Thymus (tissue), 11 donors: ENCODE measurements around the gene ZBTB7C. TPM values are rescaled to one million over a fixed set of nuclear protein-coding genes. Genes with fewer than 3 reads are reported as not detected.

Experiments used
- DNase-seq, 9 donors: peaks; one replicate each; pipeline ENCODE4 v3.0.0-alpha.2; 2013; ENCODE audit warnings: low spot score in 9 of 9, low read depth in 6 of 9, missing footprints in 1 of 9
- H3K27ac ChIP-seq, 2 donors: one replicate each; pipeline ENCODE4 v1.5.1; 2013; ENCODE audit warnings: control low read depth in 1 of 2, low read depth in 1 of 2, low read length in 1 of 2, mild to moderate bottlenecking in 1 of 2, moderate library complexity in 1 of 2
- H3K27me3 ChIP-seq, 2 donors: one replicate each; pipeline ENCODE4 v1.5.1; 2013; ENCODE audit warnings: low read length in 1 of 2; ENCODE audit not compliant: control insufficient read depth in 2 of 2, insufficient read depth in 1 of 2
- H3K36me3 ChIP-seq, 2 donors: one replicate each; pipeline ENCODE4 v1.5.1; 2013; ENCODE audit warnings: low read length in 1 of 2, mild to moderate bottlenecking in 1 of 2, moderate library complexity in 1 of 2; ENCODE audit not compliant: control insufficient read depth in 2 of 2, insufficient read depth in 2 of 2
- H3K4me1 ChIP-seq, 2 donors: one replicate each; pipeline ENCODE4 v1.5.1; 2013; ENCODE audit warnings: low read length in 2 of 2; ENCODE audit not compliant: control insufficient read depth in 2 of 2, insufficient read depth in 2 of 2
- H3K4me3 ChIP-seq, 2 donors: one replicate each; pipeline ENCODE4 v1.5.1; 2013; ENCODE audit warnings: low read length in 2 of 2, control low read depth in 1 of 2, mild to moderate bottlenecking in 1 of 2
- H3K9me3 ChIP-seq, 2 donors: one replicate each; pipeline ENCODE4 v1.5.1; 2013; ENCODE audit warnings: low read length in 1 of 2, mild to moderate bottlenecking in 1 of 2; ENCODE audit not compliant: control insufficient read depth in 2 of 2, insufficient read depth in 1 of 2
- WGBS: extraction: QIAGEN DNeasy Blood & Tissue Kit; methylation state at CpG from one replicate; pipeline ENCODE4 v1.1.7; 2013; 5-methylcytosine and 5-hydroxymethylcytosine counted together
- polyA plus RNA-seq: library from polyadenylated mRNA; stranded (reverse); fragments of 200-250 nt; gene quantifications from one replicate; pipeline ENCODE4 v1.2.3, GENCODE V29; 2013
- total RNA-seq: library from RNA; stranded (reverse); fragments of 120-200 nt; gene quantifications from one replicate; pipeline ENCODE4 v1.2.4, GENCODE V29; 2013
- donor health status: healthy.

Gene ZBTB7C
- total and polyA plus RNA-seq, 2 donors, result 0.14 to 0.73 TPM

GRCh38 chr18:48026216-48026615 is 383.0 kb downstream of the ZBTB7C start:
- Histone ChIP-seq H3K36me3 (no peaks in the 10 kb centered on the region), H3K9me3 (no peaks in the 10 kb centered on the region), H3K27me3 (no peaks in the 10 kb centered on the region), H3K4me1 (peaks cover 0 to 11% of the 10 kb centered on the region in 2 donors), H3K4me3 (no peak overlapping the region), H3K27ac (no peak overlapping the region)
- DNase-seq, result no peak
- WGBS, result 97% methylated on average over 8 of the region's 8 CpGs

DNA sequence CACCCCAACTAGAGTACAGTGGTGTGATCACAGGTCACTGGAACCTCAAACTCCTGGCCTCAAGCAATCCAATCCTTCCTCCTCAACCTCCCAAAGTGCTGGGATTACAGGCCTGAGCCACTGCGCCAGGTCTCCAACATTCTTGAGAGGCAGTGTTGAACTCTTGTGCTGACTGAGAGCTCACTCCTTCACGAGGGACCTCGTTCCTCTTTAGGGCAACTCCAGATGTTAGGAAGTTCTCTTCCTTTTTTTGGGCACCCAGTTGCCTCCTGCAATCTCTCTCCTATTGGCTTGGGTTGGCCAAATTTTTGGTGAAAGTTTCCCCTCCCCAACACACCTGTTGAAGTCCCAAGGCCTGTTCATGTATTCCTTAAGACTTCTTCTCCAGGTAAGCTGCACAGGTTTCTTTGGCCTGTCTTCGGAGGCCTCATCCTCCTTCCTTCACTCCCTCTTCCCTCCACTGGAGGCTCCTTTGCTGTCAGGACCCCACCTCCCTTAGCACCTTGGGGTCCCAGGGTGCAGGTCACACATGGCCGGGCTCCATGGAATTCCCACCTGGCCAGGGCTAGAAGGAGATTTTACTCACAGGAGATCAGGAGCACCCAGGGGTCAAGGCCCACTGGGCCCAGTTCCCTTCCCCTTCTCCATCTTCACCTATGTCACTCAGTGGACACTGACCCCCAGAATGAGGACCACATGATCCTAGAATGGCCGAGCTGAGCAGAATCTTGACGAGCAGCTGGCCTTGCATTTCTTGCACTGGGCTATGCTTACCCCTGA is 384.1 kb downstream of the ZBTB7C start:
- Histone ChIP-seq H3K4me3 (no peak overlapping the region), H3K9me3 (no peaks in the 10 kb centered on the region), H3K4me1 (peaks cover 2 to 15% of the 10 kb centered on the region in 2 donors), H3K27ac (no peak overlapping the region), H3K27me3 (no peaks in the 10 kb centered on the region), H3K36me3 (no peaks in the 10 kb centered on the region)
- no peak for DNase-seq
- WGBS, result 93% methylated on average over 7 of the region's 7 CpGs

GRCh38 chr18:48024009-48024512 is 385.1 kb downstream of the ZBTB7C start:
- WGBS, result 83% methylated on average over 4 of the region's 4 CpGs

GRCh38 chr18:48023334-48024008 is 385.7 kb downstream of the ZBTB7C start:
- no peaks in the 10 kb centered on the region for H3K27me3 ChIP-seq
- no peak overlapping the region for H3K27ac ChIP-seq
- peak in 1 of 9 donors; percentile 51 for DNase-seq
- no peaks in the 10 kb centered on the region for H3K36me3 ChIP-seq
- H3K4me1 ChIP-seq, result peaks cover 7 to 24% of the 10 kb centered on the region in 2 donors
- no peaks in the 10 kb centered on the region for H3K9me3 ChIP-seq
- 61% methylated on average over 9 of the region's 9 CpGs for WGBS
- no peak overlapping the region for H3K4me3 ChIP-seq

More at GRCh38 chr18:48024009-48024512, 385.1 kb downstream of the ZBTB7C start:
- Histone ChIP-seq H3K4me3 (no peak overlapping the region), H3K27ac (no peak overlapping the region), H3K9me3 (no peaks in the 10 kb centered on the region), H3K36me3 (no peaks in the 10 kb centered on the region), H3K27me3 (no peaks in the 10 kb centered on the region), H3K4me1 (peaks cover 7 to 24% of the 10 kb centered on the region in 2 donors)
- DNase-seq, result no peak

- Histone ChIP-seq H3K4me1 (peaks cover 7 to 27% of the 10 kb centered on the region in 2 donors), H3K27me3 (no peaks in the 10 kb centered on the region), H3K9me3 (no peaks in the 10 kb centered on the region), H3K27ac (no peak overlapping the region), H3K4me3 (no peak overlapping the region), H3K36me3 (no peaks in the 10 kb centered on the region)
- peak in 6 of 9 donors; percentile 36 to 82 (median 58) for DNase-seq
- WGBS, result 70% methylated on average over 16 of the region's 16 CpGs
Observed at GRCh38 chr18:48022531-48023329, 386.5 kb downstream of the ZBTB7C start.

DNA sequence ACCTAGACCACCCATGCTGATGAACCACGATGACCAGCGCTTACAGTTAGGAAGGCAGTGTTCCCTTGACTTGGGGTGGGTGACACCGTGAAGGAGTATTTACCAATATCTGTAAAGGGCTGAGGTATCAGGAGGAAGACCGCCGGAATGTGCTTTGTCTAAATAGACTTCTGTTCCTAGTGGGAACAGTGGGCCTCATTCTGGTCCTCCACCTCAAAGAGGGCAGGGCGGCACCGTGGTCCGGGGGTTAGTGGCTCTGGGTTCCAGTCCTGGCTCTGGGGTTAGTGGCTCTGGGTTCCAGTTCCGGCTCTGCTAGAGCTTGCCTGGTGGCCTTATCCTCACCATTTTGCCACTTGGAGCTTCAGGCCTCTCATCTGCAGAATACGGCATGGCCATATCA is 387.2 kb downstream of the ZBTB7C start:
- no peak overlapping the region for H3K4me3 ChIP-seq
- peaks cover 7 to 29% of the 10 kb centered on the region in 2 donors for H3K4me1 ChIP-seq

GRCh38 chr18:48021273-48021914 is 387.8 kb downstream of the ZBTB7C start:
- Histone ChIP-seq H3K36me3 (no peaks in the 10 kb centered on the region), H3K27me3 (no peaks in the 10 kb centered on the region), H3K27ac (no peak overlapping the region), H3K4me1 (peaks cover 7 to 29% of the 10 kb centered on the region in 2 donors), H3K9me3 (no peaks in the 10 kb centered on the region), H3K4me3 (no peak overlapping the region)
- 85% methylated on average over 5 of the region's 5 CpGs for WGBS
- no peak for DNase-seq

More for the DNA sequence above, 387.2 kb downstream of the ZBTB7C start:
- Histone ChIP-seq H3K36me3 (no peaks in the 10 kb centered on the region), H3K27me3 (no peaks in the 10 kb centered on the region), H3K27ac (no peak overlapping the region), H3K9me3 (no peaks in the 10 kb centered on the region)
- DNase-seq, result no peak
- WGBS, result 96% methylated on average over 10 of the region's 10 CpGs

DNA sequence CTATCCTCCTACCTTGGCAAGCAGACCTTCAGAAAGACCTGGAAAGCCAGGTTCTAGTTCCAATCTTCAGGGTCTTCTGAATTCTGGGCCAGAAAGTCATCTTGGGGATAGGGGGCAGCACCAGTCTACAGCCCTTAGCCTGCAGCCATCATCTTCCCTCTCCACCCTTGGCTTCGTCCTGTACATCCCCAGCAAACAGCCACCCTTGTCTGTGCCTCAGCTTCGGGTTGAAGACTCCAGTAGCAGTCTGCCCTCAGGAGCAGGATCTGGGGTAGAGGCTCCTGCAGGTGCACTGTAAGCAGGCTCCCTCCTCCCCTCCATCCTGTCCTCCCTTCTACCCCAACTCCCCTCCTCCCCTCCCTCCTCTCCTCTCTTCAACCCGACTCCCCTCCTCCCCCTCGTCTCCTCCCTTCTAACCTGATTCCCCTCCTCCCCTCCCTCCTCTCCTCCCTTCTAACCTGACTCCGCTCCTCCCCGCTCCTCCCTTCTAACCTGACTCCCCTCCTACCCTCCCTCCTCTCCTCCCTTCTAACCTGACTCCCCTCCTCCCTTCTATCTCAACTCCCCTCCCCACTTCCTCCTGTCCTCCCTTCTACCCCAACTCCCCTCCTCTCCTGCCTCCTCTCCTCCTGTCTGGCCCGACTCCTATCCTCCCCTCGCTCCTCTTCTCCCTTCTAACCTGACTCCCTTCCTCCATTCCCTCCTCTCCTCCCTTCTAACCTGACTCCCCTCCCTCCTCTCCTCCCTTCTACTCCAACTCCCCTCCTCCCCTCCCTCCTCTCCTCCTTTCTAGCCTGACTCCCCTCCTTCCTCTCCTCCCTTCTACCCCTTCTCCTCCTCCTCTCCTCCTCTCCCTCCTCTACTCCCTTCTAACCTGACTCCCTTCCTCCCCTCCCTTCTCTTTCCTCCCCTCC is 388.6 kb downstream of the ZBTB7C start:
- H3K9me3 ChIP-seq, result no peaks in the 10 kb centered on the region
- H3K36me3 ChIP-seq, result no peaks in the 10 kb centered on the region
- DNase-seq, result peak in 4 of 9 donors; percentile 54 to 68 (median 62)
- H3K4me3 ChIP-seq, result no peak overlapping the region
- WGBS, result 62% methylated on average over 8 of the region's 8 CpGs
- H3K4me1 ChIP-seq, result peaks cover 7 to 29% of the 10 kb centered on the region in 2 donors
- H3K27me3 ChIP-seq, result no peaks in the 10 kb centered on the region
- peak overlapping the region in 1 of 2 donors; percentile 67 for H3K27ac ChIP-seq
